ENCODE results near the gene TMEM43. TPM values are rescaled to one million over a fixed set of nuclear protein-coding genes. Genes with fewer than 3 reads are reported as not detected.
A peak's percentile ranks its signal among the peaks of the same experiment; 100 is the strongest.

The TMEM43 gene
- total and polyA plus RNA-seq, 2 of the 13 experiments (the other 11 are each of a cell fraction or from before 2014, with no cell fraction given), result 48.9 to 50.5 TPM

DNA sequence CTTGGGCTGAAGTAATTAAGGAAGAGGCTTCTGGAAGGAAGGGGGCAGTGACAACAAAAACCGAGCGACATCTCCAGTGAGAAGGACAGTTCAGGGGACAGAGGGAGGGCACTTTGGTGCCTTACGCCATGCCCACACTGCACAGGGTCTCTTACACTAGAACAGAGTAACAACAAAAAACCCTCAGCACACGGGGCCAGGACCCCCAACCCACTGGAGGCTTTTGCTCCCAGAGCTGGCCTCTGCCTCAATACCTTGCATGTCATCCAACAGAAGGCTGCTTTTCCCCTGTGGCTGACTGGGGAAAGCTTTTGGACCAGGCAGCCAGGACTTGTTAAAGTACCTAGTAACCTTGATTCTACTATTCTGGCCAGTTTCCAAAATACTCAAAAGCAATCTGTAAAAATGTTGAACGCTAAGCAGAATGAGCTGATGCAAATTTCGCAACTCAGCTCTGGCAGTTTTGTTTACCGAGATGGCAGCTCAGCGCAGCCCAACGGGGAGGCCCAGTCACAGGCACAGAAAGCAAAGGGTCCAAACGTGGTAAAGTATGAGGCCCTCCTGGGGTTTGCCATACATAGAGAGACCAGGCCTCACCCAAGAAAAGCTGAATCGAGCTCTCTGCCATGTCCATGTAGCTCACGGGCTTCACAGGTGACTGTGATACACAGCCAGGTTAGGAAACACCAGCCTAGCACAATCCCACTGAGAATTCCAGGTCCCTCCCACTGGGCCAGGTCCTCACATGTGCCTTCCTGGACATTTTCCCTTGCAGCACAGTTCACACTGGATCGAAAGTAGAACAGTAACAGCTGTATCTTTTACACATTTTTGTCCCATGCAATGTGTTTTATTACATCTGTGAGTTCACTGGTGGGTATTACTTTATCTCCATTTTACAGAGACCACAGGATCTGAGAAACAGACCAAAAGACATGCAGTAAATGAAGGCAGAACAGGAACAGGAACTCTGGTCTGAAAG, 6.2 kb upstream of the TMEM43 start (continued):
- TF ChIP-seq, protein P1, sequence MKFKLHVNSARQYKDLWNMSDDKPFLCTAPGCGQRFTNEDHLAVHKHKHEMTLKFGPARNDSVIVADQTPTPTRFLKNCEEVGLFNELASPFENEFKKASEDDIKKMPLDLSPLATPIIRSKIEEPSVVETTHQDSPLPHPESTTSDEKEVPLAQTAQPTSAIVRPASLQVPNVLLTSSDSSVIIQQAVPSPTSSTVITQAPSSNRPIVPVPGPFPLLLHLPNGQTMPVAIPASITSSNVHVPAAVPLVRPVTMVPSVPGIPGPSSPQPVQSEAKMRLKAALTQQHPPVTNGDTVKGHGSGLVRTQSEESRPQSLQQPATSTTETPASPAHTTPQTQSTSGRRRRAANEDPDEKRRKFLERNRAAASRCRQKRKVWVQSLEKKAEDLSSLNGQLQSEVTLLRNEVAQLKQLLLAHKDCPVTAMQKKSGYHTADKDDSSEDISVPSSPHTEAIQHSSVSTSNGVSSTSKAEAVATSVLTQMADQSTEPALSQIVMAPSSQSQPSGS (CRISPR knock-in tag; IDR thresholded peaks at IDR 0.05), result 0 out of 2 replicates have a peak, but pooled peaks have one; percentile 59
- TF ChIP-seq SMAD3 (CRISPR knock-in tag; IDR thresholded peaks at IDR 0.05), result peak; percentile 59; the same call in 1 of the 2 replicates
- TF ChIP-seq, protein P2, sequence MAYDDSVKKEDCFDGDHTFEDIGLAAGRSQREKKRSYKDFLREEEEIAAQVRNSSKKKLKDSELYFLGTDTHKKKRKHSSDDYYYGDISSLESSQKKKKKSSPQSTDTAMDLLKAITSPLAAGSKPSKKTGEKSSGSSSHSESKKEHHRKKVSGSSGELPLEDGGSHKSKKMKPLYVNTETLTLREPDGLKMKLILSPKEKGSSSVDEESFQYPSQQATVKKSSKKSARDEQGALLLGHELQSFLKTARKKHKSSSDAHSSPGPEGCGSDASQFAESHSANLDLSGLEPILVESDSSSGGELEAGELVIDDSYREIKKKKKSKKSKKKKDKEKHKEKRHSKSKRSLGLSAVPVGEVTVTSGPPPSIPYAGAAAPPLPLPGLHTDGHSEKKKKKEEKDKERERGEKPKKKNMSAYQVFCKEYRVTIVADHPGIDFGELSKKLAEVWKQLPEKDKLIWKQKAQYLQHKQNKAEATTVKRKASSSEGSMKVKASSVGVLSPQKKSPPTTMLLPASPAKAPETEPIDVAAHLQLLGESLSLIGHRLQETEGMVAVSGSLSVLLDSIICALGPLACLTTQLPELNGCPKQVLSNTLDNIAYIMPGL (CRISPR knock-in tag; IDR thresholded peaks at IDR 0.05; ENCODE audit: borderline replicate concordance in 1 of 2, low read depth in 1 of 2), result 0 out of 4 replicates have a peak, but pooled peaks of 1 of the 2 experiments have one; percentile 32
- TF ChIP-seq MTA1 (CRISPR knock-in tag; IDR thresholded peaks at IDR 0.05; ENCODE audit: borderline replicate concordance), result no peak
- TF ChIP-seq HNRNPL (IDR thresholded peaks at IDR 0.05; ENCODE audit: low read depth, low read length), result 0 out of 2 replicates have a peak, but pooled peaks have one; percentile 52
- TF ChIP-seq, protein P3, sequence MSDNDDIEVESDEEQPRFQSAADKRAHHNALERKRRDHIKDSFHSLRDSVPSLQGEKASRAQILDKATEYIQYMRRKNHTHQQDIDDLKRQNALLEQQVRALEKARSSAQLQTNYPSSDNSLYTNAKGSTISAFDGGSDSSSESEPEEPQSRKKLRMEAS (IDR thresholded peaks at IDR 0.05), result peak; percentile 47; the same call in 1 of the 2 replicates
- TF ChIP-seq KDM5B (CRISPR knock-in tag; IDR thresholded peaks at IDR 0.05; ENCODE audit: borderline replicate concordance), result peak; percentile 26; the same call in 1 of the 2 replicates
- no peak for TF ChIP-seq AGO2 (optimal IDR thresholded peaks at IDR 0.05; ENCODE audit: low read depth, low read length)
- TF ChIP-seq, protein P4, sequence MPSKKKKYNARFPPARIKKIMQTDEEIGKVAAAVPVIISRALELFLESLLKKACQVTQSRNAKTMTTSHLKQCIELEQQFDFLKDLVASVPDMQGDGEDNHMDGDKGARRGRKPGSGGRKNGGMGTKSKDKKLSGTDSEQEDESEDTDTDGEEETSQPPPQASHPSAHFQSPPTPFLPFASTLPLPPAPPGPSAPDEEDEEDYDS (CRISPR knock-in tag; IDR thresholded peaks at IDR 0.05), result peak; percentile 17; the same call in 1 of the 2 replicates
- peak; percentile 46; the same call in 1 of the 2 replicates for TF ChIP-seq GATAD1 (CRISPR knock-in tag; IDR thresholded peaks at IDR 0.05)
- peak; percentile 91 for TF ChIP-seq GATAD2A (CRISPR knock-in tag; IDR thresholded peaks at IDR 0.05)
- TF ChIP-seq, protein P5, sequence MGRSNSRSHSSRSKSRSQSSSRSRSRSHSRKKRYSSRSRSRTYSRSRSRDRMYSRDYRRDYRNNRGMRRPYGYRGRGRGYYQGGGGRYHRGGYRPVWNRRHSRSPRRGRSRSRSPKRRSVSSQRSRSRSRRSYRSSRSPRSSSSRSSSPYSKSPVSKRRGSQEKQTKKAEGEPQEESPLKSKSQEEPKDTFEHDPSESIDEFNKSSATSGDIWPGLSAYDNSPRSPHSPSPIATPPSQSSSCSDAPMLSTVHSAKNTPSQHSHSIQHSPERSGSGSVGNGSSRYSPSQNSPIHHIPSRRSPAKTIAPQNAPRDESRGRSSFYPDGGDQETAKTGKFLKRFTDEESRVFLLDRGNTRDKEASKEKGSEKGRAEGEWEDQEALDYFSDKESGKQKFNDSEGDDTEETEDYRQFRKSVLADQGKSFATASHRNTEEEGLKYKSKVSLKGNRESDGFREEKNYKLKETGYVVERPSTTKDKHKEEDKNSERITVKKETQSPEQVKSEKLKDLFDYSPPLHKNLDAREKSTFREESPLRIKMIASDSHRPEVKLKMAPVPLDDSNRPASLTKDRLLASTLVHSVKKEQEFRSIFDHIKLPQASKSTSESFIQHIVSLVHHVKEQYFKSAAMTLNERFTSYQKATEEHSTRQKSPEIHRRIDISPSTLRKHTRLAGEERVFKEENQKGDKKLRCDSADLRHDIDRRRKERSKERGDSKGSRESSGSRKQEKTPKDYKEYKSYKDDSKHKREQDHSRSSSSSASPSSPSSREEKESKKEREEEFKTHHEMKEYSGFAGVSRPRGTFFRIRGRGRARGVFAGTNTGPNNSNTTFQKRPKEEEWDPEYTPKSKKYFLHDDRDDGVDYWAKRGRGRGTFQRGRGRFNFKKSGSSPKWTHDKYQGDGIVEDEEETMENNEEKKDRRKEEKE (IDR thresholded peaks at IDR 0.05), result no peak
- no peak for TF ChIP-seq ZNF530 (CRISPR knock-in tag; IDR thresholded peaks at IDR 0.05; ENCODE audit: low read depth)
- TF ChIP-seq POLR2A (IDR thresholded peaks at IDR 0.05; ENCODE audit: insufficient read depth in 1 of 2, low read depth in 2 of 2, low read length in 2 of 2), result peak in 1 of 2 experiments; percentile 32; a peak in 1 of 4 replicates
- no peak for TF ChIP-seq ZNF30 (CRISPR knock-in tag; IDR thresholded peaks at IDR 0.05)
- TF ChIP-seq, protein P6, sequence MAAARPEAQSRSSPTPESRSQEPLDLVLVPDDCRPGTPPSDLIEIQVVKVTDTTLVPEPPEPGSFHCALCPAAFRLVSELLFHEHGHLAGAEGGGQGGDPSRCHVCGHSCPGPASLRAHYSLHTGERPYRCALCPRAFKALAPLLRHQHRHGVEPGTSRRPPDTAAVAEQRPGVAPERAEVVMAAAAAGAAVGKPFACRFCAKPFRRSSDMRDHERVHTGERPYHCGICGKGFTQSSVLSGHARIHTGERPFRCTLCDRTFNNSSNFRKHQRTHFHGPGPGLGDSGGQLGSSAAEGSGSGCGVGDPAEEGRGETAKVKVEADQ (CRISPR knock-in tag; IDR thresholded peaks at IDR 0.05; ENCODE audit: borderline replicate concordance), result 0 out of 2 replicates have a peak, but pooled peaks have one; percentile 41
- peak; percentile 50; the same call in 1 of the 2 replicates for TF ChIP-seq PITX1 (CRISPR knock-in tag; IDR thresholded peaks at IDR 0.05)
- TF ChIP-seq NCOA2 (CRISPR knock-in tag; IDR thresholded peaks at IDR 0.05), result peak; percentile 38; the same call in 1 of the 2 replicates
- peak; percentile 73; the same call in 1 of the 2 replicates for TF ChIP-seq YEATS4 (CRISPR knock-in tag; IDR thresholded peaks at IDR 0.05; ENCODE audit: borderline replicate concordance)
